ENCODE data around the gene FCHO2.

- TF ChIP-seq CTCF (IDR thresholded peaks at IDR 0.05) (no peak), POLR2A (IDR thresholded peaks at IDR 0.05) (no peak)
Observed at GRCh38 chr5:72957337-72957736, 1.5 kb downstream of the FCHO2 start.

Data from body of pancreas (tissue), 4 donors.